A673 (cell line): ENCODE measurements around the gene TTC5. TPM values are rescaled to one million over a fixed set of nuclear protein-coding genes. Genes with fewer than 3 reads are reported as not detected.
"Not testable (repeated sequence)": the region's sequence is repeated elsewhere in the genome, so short reads cannot be mapped to it uniquely, and the experiment has no call there.

Experiments used
- BruUV-seq: library from RNA; stranded (reverse); fragments of 400-500 nt; replicated peaks from 2 replicates; lab custom pipeline; 2021; lab: Mats Ljungman, UMichigan
- CTCF ChIA-PET: fragments of 300-600 bp; sonication (Branson Sonifier 250); formaldehyde crosslinking; loops from one replicate; lab custom pipeline; 2022; ENCODE audit warnings: antibody characterized with exemption; lab: Charles Lee
- POLR2A ChIA-PET: fragments of 300-600 bp; sonication (Branson Sonifier 250); formaldehyde crosslinking; loops from one replicate; lab custom pipeline; 2022; ENCODE audit warnings: antibody characterized with exemption; ENCODE audit not compliant: low non-redundant PET; lab: Charles Lee
- DNase-seq: peaks from one replicate; pipeline ENCODE4 v3.0.0-alpha.2; 2015; ENCODE audit warnings: low spot score
- H3K27ac ChIP-seq: fragments of 200-600 bp; sonication (generic); 2 replicates; pipeline ENCODE4 v1.5.1; 2016; ENCODE audit warnings: mixed run types, low read depth, mild to moderate bottlenecking, mixed read lengths, antibody characterized with exemption, low read length; ENCODE audit not compliant: poor library complexity, severe bottlenecking
- H3K27me3 ChIP-seq: fragments of 200-600 bp; sonication (generic); replicated peaks from 2 replicates; pipeline ENCODE4 v1.6.1; 2017; ENCODE audit warnings: mixed run types, low read depth, mild to moderate bottlenecking, mixed read lengths, antibody characterized with exemption, low read length; ENCODE audit not compliant: insufficient read depth, poor library complexity
- H3K36me3 ChIP-seq: fragments of 200-600 bp; sonication (generic); 2 replicates; pipeline ENCODE4 v1.6.1; 2016; ENCODE audit warnings: mixed run types, mild to moderate bottlenecking, mixed read lengths, antibody characterized with exemption, low read length; ENCODE audit not compliant: insufficient read depth, poor library complexity, severe bottlenecking
- H3K4me1 ChIP-seq: fragments of 200-600 bp; sonication (generic); 2 replicates; pipeline ENCODE4 v1.6.1; 2017; ENCODE audit warnings: mixed run types, mild to moderate bottlenecking, mixed read lengths, antibody characterized with exemption, low read length; ENCODE audit not compliant: insufficient read depth, poor library complexity, severe bottlenecking
- H3K4me3 ChIP-seq: fragments of 200-600 bp; sonication (generic); 2 replicates; pipeline ENCODE4 v1.5.1; 2016; ENCODE audit warnings: low read depth, mixed run types, mild to moderate bottlenecking, mixed read lengths, low read length; ENCODE audit not compliant: poor library complexity, severe bottlenecking
- H3K9me3 ChIP-seq: fragments of 200-600 bp; sonication (generic); 2 replicates; pipeline ENCODE4 v1.6.1; 2016; ENCODE audit warnings: mixed run types, low read depth, mild to moderate bottlenecking, mixed read lengths, antibody characterized with exemption, low read length; ENCODE audit not compliant: poor library complexity, severe bottlenecking
- EZH2 ChIP-seq: fragments of 200-600 bp; sonication (generic); IDR thresholded peaks from 2 replicates; pipeline ENCODE4 v1.6.1; 2017; ENCODE audit warnings: borderline replicate concordance, low read depth, mild to moderate bottlenecking, mixed read lengths, antibody characterized with exemption, low read length; ENCODE audit not compliant: poor library complexity, severe bottlenecking
- intact Hi-C: fragments of 100-400 bp; cut with micrococcal nuclease; formaldehyde crosslinking; loops from one replicate; pipeline ENCODE4 v1.10.0; 2022; ENCODE audit not compliant: unreplicated experiment
- total RNA-seq: library from RNA; stranded (reverse); gene quantifications from 2 replicates; pipeline ENCODE4 v1.2.3, GENCODE V29; 2021
- TF ChIP-seq, protein P1 (sequence below): fragments of 300-800, 200-600 bp; sonication (generic); conservative IDR thresholded peaks from 2 replicates; pipeline ENCODE4 v1.5.1; 2017; ENCODE audit warnings: low read depth, mild to moderate bottlenecking, antibody characterized with exemption, low read length, moderate library complexity, mixed read lengths

The TTC5 gene
- total RNA-seq, 1 experiment from 2014 or later: 31.8 TPM

- TF ChIP-seq, protein P1, sequence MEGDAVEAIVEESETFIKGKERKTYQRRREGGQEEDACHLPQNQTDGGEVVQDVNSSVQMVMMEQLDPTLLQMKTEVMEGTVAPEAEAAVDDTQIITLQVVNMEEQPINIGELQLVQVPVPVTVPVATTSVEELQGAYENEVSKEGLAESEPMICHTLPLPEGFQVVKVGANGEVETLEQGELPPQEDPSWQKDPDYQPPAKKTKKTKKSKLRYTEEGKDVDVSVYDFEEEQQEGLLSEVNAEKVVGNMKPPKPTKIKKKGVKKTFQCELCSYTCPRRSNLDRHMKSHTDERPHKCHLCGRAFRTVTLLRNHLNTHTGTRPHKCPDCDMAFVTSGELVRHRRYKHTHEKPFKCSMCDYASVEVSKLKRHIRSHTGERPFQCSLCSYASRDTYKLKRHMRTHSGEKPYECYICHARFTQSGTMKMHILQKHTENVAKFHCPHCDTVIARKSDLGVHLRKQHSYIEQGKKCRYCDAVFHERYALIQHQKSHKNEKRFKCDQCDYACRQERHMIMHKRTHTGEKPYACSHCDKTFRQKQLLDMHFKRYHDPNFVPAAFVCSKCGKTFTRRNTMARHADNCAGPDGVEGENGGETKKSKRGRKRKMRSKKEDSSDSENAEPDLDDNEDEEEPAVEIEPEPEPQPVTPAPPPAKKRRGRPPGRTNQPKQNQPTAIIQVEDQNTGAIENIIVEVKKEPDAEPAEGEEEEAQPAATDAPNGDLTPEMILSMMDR: no peak
- TF ChIP-seq EZH2: no peak
- DNase-seq: no peak
- intact Hi-C loops: loop anchor here (1.0 to 2.0 kb wide), 4 partner anchors 111 to 339 kb away; partner anchors contain the start of gene APEX1
- TSS peak; percentile 70 for BruUV-seq
- H3K4me3 ChIP-seq: peak overlapping the region; percentile 73
- H3K27ac ChIP-seq: peak overlapping the region; percentile 91
- H3K27me3 ChIP-seq: no peaks in the 10 kb centered on the region
- peaks cover 4% of the 10 kb centered on the region for H3K4me1 ChIP-seq
- peaks cover 37% of the 10 kb centered on the region for H3K36me3 ChIP-seq
- H3K9me3 ChIP-seq: no peaks in the 10 kb centered on the region
- ChIA-PET CTCF (interaction anchor here (1.6 kb wide), 1 partner anchor 72 kb away, joined by 6 read pairs; no protein-coding TSS in a partner anchor), POLR2A (no interaction called here)
Measured at GRCh38 chr14:20343862-20344220, 38.1 kb upstream of the TTC5 start.

DNA sequence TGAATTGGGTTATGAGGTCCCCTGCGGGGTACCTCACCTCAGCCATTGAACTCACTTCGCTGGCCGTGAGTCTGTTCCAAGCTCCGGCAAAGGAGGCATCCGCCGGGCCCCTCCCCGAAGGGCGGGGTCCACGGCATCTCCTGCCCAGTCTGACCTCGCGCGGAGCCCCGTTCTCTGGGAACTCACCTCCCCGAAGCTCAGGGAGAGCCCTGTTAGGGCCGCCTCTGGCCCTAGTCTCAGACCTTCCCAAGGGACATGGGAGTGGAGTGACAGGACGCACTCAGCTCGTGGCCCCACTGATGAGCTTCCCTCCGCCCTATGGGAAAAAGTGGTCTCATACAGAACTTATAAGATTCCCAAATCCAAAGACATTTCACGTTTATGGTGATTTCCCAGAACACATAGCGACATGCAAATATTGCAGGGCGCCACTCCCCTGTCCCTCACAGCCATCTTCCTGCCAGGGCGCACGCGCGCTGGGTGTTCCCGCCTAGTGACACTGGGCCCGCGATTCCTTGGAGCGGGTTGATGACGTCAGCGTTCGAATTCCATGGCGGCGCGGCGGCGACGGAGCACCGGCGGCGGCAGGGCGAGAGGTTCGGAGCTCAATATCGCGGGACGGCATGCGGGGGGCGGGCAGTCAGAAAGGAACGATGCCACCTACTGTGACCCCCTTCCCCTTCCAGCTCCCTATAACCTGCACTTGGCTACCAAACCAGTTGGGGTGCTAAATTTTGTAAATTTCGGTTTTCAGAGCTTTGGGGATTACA, 37.5 kb upstream of the TTC5 start, which contains the start of gene PARP2:
PARP2 (plus strand) TSS at position 544 of the 770 bp plus-strand sequence; CDS start at position 551, 7 bp downstream.
- H3K9me3 ChIP-seq: no peaks in the 10 kb centered on the region
- intact Hi-C loops: loop anchor here (1.0 to 2.0 kb wide), 4 partner anchors 112 to 340 kb away; partner anchors contain the start of gene APEX1
- POLR2A ChIA-PET: interaction anchor here (0.6 to 0.7 kb wide), 2 partner anchors 20 to 68 kb away, joined by 5 to 15 read pairs; no protein-coding TSS in a partner anchor
- H3K27ac ChIP-seq: peak within 1 kb of the TSS; percentile 91
- no peak for TF ChIP-seq EZH2
- TF ChIP-seq, protein P1: no peak
- CTCF ChIA-PET: interaction anchor here (0.7 to 1.7 kb wide), 3 partner anchors 15 to 338 kb away, joined by 6 to 14 read pairs (median 11); no protein-coding TSS in a partner anchor
- H3K4me3 ChIP-seq: peak within 1 kb of the TSS; percentile 73
- BruUV-seq: no TSS peak
- peak; percentile 100 for DNase-seq
- peaks cover 4% of the 10 kb centered on the region for H3K4me1 ChIP-seq
- peaks cover 31% of the 10 kb centered on the region for H3K36me3 ChIP-seq
- no peaks in the 10 kb centered on the region for H3K27me3 ChIP-seq

GRCh38 chr14:20341646-20342045, 35.9 kb upstream of the TTC5 start:
- Histone ChIP-seq H3K36me3 (peaks cover 18% of the 10 kb centered on the region), H3K9me3 (no peaks in the 10 kb centered on the region), H3K27ac (peak overlapping the region; percentile 91), H3K4me1 (peaks cover 4% of the 10 kb centered on the region), H3K27me3 (no peaks in the 10 kb centered on the region), H3K4me3 (peak overlapping the region; percentile 73)
- no peak for DNase-seq
- TF ChIP-seq, protein P1: no peak
- no peak for TF ChIP-seq EZH2
- CTCF ChIA-PET: no interaction called here
- POLR2A ChIA-PET: interaction anchor here (0.6 kb wide), 3 partner anchors 14 to 269 kb away, joined by 3 to 7 read pairs (median 6); partner anchors contain the start of gene TEP1
- intact Hi-C loops: loop anchor here (1.0 to 2.0 kb wide), 3 partner anchors 8 to 341 kb away; partner anchors contain the start of gene CCNB1IP1
- no TSS peak for BruUV-seq

DNA sequence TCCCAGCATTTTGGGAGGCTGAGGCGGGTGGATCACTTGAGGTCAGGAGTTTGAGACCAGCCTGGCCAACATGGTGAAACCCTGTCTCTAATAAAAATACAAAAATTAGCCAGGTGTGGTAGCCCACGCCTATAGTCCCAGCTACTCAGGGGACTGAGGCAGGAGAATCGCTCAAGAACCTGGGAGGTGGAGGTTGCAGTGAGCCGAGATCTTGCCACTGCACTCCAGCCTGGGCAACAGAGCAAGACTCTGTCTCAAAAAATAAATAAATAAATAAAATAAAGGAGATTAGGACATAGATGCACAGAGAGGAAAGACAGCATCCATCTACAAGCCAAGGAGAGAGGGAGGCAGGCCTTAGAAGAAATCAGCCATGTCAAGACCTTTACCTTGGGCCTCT, 35.3 kb upstream of the TTC5 start:
- CTCF ChIA-PET, POLR2A ChIA-PET, intact Hi-C loops: not testable (repeated sequence)

More for the DNA sequence above, 35.3 kb upstream of the TTC5 start:
- not testable (repeated sequence) for H3K27ac ChIP-seq, H3K4me1 ChIP-seq, H3K27me3 ChIP-seq, BruUV-seq, H3K9me3 ChIP-seq, DNase-seq, H3K4me3 ChIP-seq
- H3K36me3 ChIP-seq: peaks cover 12% of the 10 kb centered on the region
